Neural cell (in vitro differentiated cells): Measurements from ENCODE around the gene FBLN5.

ENCODE experiments used
- EP300 ChIP-seq: fragments of 450-650 bp; conservative IDR thresholded peaks from 2 replicates; pipeline ENCODE4 v1.6.1; 2014; ENCODE audit warnings: antibody characterized with exemption, mild to moderate bottlenecking, moderate library complexity; ENCODE audit not compliant: poor library complexity, severe bottlenecking
- TAF1 ChIP-seq: IDR thresholded peaks from 2 replicates; pipeline ENCODE4 v1.6.1; 2012; ENCODE audit warnings: low read depth

DNA sequence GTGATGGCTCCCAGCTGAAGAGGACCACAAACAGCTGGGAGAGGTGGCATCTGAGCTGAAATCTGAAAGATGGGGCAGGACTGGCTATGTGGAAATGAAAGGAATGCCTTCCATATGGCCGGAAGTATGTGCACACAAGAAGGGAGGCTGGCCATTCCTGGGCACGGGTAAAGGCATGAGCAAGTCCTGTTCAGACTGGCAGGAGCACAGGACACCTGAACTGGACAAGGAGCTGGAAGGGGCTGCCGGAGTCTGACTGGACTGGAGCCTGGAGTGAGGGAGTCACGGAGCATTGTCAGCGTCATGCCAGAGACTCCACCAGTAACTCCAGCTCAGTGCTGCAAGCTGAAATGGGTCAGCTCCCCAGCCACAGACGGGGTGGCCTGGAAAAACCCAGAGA is 68.3 kb downstream of the FBLN5 start:
- no peak for TF ChIP-seq EP300
- no peak for TF ChIP-seq TAF1
